ENCODE results near the gene VPS16.
"Not testable (repeated sequence)": the region's sequence is repeated elsewhere in the genome, so short reads cannot be mapped to it uniquely, and the experiment has no call there.

The VPS16 gene

DNA sequence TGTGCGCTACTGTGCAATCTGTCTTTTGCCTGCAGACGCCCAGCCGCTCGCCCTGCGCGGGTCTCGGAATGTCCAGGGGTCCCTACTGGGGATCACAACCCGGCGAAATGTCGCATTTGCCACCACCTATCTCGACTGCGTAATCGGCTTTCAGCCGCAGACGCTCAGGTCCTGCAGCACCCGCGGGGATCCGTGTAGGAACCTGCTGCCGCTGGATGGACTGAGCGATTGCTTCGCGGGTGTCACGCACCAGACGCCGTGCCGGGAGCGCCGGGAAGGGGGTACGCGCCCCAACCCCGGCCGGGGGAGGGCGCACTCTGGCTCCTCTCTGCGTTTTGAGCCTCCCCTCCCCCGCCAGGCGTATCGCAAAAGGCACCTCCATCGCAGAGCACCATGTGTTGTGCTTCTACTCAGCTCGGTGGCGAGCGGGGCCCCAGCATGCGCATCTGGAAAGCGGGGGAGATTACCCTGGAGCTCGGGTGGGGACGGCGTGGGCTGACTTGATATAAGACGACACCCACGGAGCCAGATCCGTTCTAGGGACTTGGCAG is 32.0 kb downstream of the VPS16 start:
- peak; percentile 79 for DNase-seq

DNA sequence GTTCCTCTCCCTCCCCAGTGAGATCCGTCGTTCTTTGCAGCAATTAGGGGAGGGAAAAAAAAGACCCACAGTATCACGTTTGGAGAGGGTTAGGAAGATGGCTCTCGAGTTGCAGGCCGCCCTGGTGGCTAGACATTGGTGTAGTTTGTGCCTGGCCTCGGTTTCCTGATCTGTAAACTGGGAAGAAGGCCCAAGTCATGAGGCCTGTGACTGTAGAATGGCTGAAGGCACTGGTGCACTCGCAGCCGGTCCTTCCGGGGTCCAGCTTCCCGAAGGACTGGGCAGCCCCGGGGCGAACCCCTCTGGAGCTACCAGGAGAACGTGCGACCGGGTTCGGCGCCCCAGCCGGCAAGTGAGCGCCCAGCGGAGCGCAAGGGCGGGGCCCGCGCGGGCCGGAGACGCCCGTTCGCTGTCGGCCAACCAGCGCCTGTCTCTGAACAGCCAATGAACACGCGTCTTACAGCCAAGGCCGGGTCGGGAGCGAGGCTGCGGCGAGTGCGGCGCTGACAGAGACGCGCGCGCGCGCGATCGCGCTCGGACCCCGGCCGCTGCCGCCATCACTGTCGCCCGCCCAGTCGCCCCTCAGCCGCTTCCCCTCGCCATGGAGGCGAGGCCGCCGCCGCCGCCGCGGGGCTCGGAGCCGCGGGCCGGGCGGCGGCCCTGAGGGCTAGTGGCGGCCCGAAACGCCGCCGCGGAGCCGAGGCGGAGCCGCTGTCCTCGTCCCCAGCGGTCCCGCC is 32.6 kb downstream of the VPS16 start, which contains the start of gene PTPRA:
Gene PTPRA, plus strand, starts transcription at position 472 of the 737 bp plus-strand sequence. CDS start 90,797 bp downstream, outside the sequence.
- peak; percentile 96 for DNase-seq

- DNase-seq = peak; percentile 54
Observed at GRCh38 chr20:2873747-2874041, 33.1 kb downstream of the VPS16 start.

DNA sequence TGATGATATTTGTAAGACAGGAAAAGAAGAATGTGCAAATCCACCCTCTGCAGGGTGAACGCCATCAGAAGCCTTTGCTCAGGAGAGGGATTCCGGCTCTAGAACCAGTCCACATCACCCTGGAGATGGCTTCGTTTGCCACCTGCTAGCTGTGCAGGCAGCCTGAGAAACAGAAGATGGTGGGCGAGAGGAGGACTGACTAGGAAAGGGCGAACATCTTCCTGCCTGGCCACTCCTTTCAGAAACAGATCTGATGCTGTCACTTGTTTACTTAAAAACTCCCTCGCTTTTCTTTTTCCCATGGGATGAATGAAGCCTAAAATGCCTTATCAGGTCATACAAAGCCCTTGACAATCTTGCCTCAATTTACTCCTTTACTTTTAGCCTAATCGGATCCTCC is 33.9 kb downstream of the VPS16 start:
- peak; percentile 24 for DNase-seq

- no peak for DNase-seq
Observed at GRCh38 chr20:2875690-2876203, 35.2 kb downstream of the VPS16 start.

GRCh38 chr20:2878515-2878914 is 38.0 kb downstream of the VPS16 start:
- DNase-seq = no peak

DNA sequence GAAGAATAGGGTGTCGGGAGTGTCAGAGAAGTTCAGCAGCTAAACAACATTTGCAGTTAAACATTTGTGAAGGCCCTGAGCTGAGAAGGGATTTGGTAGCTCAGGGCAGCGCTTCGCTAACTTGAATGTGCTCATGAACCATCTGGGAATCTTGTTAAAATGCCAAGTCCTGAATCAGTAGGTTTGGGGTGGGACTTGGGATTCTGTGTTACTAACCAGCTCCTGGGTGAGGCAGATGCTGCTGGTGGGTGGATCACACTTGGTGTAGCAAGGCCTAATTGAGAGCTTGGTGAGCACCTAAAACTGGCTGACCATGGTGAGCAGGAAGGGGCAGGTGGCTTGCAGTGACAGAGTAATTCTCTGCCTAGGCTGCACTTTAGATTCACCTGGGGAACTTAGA is 38.6 kb downstream of the VPS16 start:
- no peak for DNase-seq

GRCh38 chr20:2880650-2881049 is 40.1 kb downstream of the VPS16 start:
- no peak for DNase-seq

GRCh38 chr20:2883726-2884637 is 43.4 kb downstream of the VPS16 start:
- DNase-seq = no peak

DNA sequence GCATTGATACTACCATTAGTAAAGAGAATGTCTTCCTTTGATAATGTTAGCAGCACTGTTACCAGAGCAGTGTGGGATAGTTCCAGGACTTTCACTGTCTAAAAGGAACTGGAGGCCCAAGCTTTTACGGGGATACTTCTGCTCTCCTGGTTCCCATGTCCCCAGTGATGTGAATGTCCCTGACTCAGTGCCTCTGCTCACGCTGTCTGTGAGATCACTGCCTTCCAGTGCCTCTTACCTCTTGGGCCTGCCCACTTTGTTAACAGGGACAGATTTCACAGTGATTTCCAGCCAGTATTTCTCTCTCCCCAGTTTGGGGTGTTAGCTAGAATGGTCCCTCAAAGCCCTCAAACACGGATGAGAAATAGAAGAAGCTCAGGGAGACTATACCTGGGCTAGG is 47.2 kb downstream of the VPS16 start:
- no peak for DNase-seq

- DNase-seq = no peak
Observed at GRCh38 chr20:2888224-2888955, 47.8 kb downstream of the VPS16 start.

DNA sequence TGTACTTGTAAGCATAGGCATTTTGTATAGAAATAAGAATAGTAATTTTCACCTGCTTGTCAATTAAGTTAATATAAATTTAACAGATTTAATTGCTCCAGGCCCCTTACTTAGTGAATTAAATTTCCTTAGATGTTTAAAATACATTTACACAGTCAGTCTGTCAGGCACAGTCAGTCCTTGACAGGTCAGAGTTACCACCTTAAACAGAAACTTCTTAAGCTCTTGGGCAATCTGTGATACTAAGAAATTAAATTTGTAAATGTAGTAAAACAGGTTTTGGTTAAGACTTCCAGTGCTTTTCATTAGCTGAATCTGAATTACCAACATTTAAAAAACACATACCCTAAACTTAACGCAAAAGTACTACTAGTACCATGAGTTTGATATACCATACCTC is 48.7 kb downstream of the VPS16 start:
- no peak for DNase-seq

- DNase-seq = no peak
Observed at GRCh38 chr20:2889797-2890196, 49.3 kb downstream of the VPS16 start.

- no peak for DNase-seq
Observed at GRCh38 chr20:2890742-2891141, 50.2 kb downstream of the VPS16 start.

GRCh38 chr20:2891343-2891742 is 50.8 kb downstream of the VPS16 start:
- DNase-seq = no peak

DNA sequence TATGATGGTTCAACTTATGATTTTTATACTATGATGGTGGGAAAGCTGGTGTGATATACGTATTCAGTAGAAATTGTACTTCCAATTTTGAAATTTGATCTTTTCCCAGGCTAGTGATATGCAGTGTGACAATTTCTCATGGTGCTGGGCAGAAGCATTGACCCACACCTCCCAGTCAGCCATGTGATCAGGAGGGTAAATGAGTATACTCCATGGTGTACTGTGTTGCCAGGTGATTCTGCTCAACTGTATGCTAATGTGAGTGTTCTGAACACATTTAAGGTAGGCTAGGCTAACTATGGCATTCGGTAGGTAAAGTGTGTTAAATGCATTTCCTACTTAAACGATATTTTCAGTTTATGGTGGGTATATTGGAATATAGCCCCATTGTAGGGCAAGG is 51.8 kb downstream of the VPS16 start:
- no peak for DNase-seq

GRCh38 chr20:2894221-2894620 is 53.7 kb downstream of the VPS16 start:
- DNase-seq = no peak

- not testable (repeated sequence) for DNase-seq
Observed at GRCh38 chr20:2895154-2895553, 54.6 kb downstream of the VPS16 start.

DNA sequence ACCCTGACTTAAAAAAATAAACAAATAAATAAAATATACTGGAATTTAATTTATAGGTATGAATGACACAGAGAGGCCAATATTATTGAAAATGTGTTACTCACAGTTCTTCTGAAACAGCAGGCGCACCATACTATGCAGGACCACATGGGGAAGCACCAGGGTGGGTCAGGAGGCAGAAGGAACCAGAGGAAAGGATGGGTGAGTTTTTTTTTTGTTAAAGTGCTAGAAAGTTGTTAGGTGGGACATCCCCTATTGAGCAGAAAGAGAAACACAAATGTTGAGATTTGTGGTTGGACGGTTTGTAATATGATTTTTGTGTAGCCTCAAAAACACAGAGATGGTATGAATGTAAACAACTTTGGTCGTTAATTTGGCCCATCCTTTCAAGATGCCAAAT is 58.7 kb downstream of the VPS16 start:
- DNase-seq = no peak

DNA sequence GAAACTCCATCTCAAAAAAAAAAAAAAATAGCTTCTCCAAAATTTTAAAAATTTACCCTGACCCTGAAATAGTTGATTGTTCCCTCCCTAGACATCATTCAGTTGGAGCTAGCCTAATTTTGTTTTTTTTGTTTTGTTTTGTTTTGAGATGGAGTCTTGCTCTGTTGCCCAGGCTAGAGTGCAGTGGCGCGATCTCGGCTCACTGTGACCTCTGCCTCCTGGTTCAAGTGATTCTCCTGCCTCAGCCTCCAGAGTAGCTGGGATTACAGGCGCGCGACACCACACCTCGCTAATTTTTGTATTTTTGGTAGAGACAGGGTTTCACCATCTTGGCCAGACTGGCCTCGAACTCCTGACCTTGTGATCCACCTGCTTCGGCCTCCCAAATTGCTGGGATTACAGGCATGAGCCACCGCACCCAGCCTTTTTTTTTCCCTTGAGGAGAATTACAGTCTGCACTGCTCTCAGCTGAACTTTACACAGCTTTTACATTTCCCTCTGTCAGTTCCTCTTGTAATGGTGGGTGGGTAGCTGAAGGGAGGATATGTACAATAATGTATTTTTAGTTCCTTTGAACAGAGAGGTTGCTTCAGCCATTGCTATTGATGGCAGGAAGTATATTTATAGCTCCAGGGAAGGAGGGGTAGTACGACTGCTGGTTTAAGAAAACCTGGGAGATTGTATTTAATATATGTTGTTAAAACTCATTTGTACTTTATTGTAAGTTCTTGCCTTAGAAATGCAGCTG is 60.5 kb downstream of the VPS16 start:
- DNase-seq = no peak

DNA sequence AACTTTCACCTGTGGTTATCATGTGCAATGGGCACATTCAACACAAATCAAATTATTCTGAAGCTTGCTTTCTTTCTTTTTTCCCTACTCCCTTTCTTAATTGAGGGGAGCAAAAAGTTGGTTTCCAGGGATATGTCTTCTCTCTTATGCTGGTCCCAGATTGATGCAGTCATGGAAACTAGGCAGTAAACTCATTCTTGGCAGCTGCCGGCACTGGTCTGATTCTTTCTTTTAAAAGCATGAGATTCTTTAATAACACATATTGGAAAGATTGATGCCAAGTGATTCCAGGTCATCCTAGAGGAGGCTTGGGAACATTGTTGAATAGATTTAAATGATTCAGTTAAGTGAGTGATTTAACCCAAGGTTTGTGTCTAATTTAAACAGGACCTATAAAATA is 61.7 kb downstream of the VPS16 start:
- DNase-seq = no peak

DNA sequence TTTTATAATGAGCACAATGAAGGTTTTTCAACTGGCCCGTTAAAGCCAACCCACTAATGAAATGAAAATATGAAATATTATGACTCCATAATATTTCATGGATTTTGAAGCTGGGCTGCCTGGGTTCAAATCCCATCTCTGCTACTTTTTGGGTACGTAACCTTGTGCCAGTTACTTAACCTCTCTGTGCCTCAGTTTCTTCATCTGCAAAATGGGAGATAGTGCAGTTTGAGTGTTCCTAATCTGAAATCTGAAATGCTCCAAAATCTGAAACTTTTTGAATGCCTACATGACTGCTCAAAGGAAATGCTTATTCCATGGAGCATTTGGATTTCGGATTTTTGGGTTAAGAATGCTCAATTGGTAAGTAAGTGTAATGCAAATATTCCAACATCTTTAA is 62.3 kb downstream of the VPS16 start:
- no peak for DNase-seq

All from activated CD4-positive, alpha-beta T cell treated with anti-CD3 and anti-CD28 coated beads, Interleukin-2, amount 50 U/mL, for 16 hours (primary cell).